ENCODE data around the gene RAD50.

RAD50 gene

DNA sequence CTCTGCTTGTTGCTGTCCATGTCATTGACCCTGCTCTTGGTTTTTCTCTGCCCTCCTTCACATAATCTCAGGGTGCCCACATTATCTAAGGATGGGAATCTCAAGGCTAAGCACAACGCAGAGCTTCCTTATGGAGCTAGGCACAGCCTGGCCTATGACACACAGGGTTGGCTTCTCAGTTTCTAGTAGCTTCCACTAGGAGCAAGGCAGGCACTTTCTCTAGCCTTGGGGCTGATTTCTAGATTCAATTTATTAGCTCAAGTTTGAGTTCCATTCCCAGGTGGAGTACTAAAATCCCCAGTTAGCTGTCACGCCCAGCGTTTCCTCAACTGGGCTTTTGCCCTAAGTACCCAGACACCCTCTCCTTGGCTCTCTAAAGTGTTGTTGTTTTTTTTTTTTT lies 129.4 kb downstream of the RAD50 start:
- no CpG with 5 or more reads among the region's 3 CpGs for WGBS (ENCODE audit: extremely low coverage, insufficient coverage, insufficient read length)

DNA sequence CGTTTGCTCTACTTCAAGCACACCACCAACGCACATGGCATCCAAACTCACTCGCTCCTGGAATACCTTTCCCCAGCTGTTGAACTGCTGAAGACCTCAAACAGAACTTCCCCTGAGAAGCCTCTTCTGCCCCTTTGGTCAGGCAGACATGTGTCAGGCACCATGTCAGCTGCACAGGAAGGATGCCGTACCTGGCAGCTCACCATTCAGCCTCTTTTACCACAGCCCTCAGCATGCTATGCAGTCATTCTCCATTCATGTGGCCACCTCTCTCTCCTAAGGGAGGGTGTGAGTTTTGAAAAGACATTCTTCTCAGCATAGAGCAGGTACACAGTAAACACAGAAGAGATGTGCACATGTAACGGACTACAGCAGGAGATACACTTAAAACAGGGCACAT lies 131.2 kb downstream of the RAD50 start:
- H3K23ac ChIP-seq (ENCODE audit: low read length) = no peak overlapping the region
- H2BK5ac ChIP-seq (ENCODE audit: low read depth, low read length, poor library complexity) = no peak overlapping the region
- no CpG with 5 or more reads among the region's 5 CpGs for WGBS (ENCODE audit: extremely low coverage, insufficient coverage, insufficient read length)
- no peak for DNase-seq
- no peak overlapping the region for H3K4ac ChIP-seq (ENCODE audit: low read depth, low read length)
- H2AFZ ChIP-seq (ENCODE audit: insufficient read depth, low read length, poor library complexity) = no peak overlapping the region
- no peaks in the 10 kb centered on the region for H3K27me3 ChIP-seq (ENCODE audit: insufficient read depth, low read length)
- no peak overlapping the region for H4K12ac ChIP-seq (ENCODE audit: low read depth, low read length)
- H3K4me1 ChIP-seq (ENCODE audit: control insufficient read depth in 1 of 2, insufficient read depth in 2 of 2, low read length in 2 of 2) = no peaks in the 10 kb centered on the region
- peaks cover 0 to 5% of the 10 kb centered on the region in 2 experiments for H3K36me3 ChIP-seq (ENCODE audit: control insufficient read depth in 1 of 2, insufficient read depth in 2 of 2, low read length in 2 of 2)
- no peak overlapping the region for H3K18ac ChIP-seq (ENCODE audit: low read length)
- H3K9ac ChIP-seq (ENCODE audit: low read length) = no peak overlapping the region
- H2BK12ac ChIP-seq (ENCODE audit: low read length) = no peak overlapping the region
- no peaks in the 10 kb centered on the region for H3K9me3 ChIP-seq (ENCODE audit: insufficient read depth, low read depth, low read length)
- no peak overlapping the region for H2BK120ac ChIP-seq (ENCODE audit: insufficient read depth, low read length, poor library complexity)
- no peak overlapping the region for H4K8ac ChIP-seq (ENCODE audit: low read depth, low read length)
- no peaks in the 10 kb centered on the region for H3K79me2 ChIP-seq (ENCODE audit: control insufficient read depth, insufficient read depth, low read length, poor library complexity)
- no peak overlapping the region for H4K91ac ChIP-seq (ENCODE audit: low read depth, low read length)
- H3K79me1 ChIP-seq (ENCODE audit: low read length) = no peaks in the 10 kb centered on the region
- H3K14ac ChIP-seq (ENCODE audit: low read length) = no peak overlapping the region
- no peak overlapping the region for H3K27ac ChIP-seq (ENCODE audit: low read depth, low read length)
- H3K4me2 ChIP-seq (ENCODE audit: low read length) = no peak overlapping the region
- H3K4me3 ChIP-seq (ENCODE audit: low read depth, low read length) = no peak overlapping the region
- no peak overlapping the region for H2AK5ac ChIP-seq (ENCODE audit: low read length)

More for the DNA sequence above, 129.4 kb downstream of the RAD50 start:
- Histone ChIP-seq H2AFZ (ENCODE audit: insufficient read depth, low read length, poor library complexity) (no peak overlapping the region), H2BK12ac (ENCODE audit: low read length) (no peak overlapping the region), H3K4me1 (ENCODE audit: control insufficient read depth in 1 of 2, insufficient read depth in 2 of 2, low read length in 2 of 2) (no peaks in the 10 kb centered on the region), H4K8ac (ENCODE audit: low read depth, low read length) (no peak overlapping the region), H3K36me3 (ENCODE audit: control insufficient read depth in 1 of 2, insufficient read depth in 2 of 2, low read length in 2 of 2) (peaks cover 0 to 3% of the 10 kb centered on the region in 2 experiments), H3K4me3 (ENCODE audit: low read depth, low read length) (no peak overlapping the region), H3K9me3 (ENCODE audit: insufficient read depth, low read depth, low read length) (no peaks in the 10 kb centered on the region), H3K4me2 (ENCODE audit: low read length) (no peak overlapping the region), H3K9ac (ENCODE audit: low read length) (no peak overlapping the region), H2BK120ac (ENCODE audit: insufficient read depth, low read length, poor library complexity) (no peak overlapping the region), H3K23ac (ENCODE audit: low read length) (no peak overlapping the region), H3K27ac (ENCODE audit: low read depth, low read length) (no peak overlapping the region), H3K14ac (ENCODE audit: low read length) (no peak overlapping the region), H4K12ac (ENCODE audit: low read depth, low read length) (no peak overlapping the region), H3K4ac (ENCODE audit: low read depth, low read length) (no peak overlapping the region), H3K27me3 (ENCODE audit: insufficient read depth, low read length) (no peaks in the 10 kb centered on the region), H4K91ac (ENCODE audit: low read depth, low read length) (no peak overlapping the region), H3K18ac (ENCODE audit: low read length) (no peak overlapping the region), H3K79me1 (ENCODE audit: low read length) (no peaks in the 10 kb centered on the region), H2AK5ac (ENCODE audit: low read length) (no peak overlapping the region), H2BK5ac (ENCODE audit: low read depth, low read length, poor library complexity) (no peak overlapping the region), H3K79me2 (ENCODE audit: control insufficient read depth, insufficient read depth, low read length, poor library complexity) (no peaks in the 10 kb centered on the region)
- peak; percentile 74 to 89 for DNase-seq

DNA sequence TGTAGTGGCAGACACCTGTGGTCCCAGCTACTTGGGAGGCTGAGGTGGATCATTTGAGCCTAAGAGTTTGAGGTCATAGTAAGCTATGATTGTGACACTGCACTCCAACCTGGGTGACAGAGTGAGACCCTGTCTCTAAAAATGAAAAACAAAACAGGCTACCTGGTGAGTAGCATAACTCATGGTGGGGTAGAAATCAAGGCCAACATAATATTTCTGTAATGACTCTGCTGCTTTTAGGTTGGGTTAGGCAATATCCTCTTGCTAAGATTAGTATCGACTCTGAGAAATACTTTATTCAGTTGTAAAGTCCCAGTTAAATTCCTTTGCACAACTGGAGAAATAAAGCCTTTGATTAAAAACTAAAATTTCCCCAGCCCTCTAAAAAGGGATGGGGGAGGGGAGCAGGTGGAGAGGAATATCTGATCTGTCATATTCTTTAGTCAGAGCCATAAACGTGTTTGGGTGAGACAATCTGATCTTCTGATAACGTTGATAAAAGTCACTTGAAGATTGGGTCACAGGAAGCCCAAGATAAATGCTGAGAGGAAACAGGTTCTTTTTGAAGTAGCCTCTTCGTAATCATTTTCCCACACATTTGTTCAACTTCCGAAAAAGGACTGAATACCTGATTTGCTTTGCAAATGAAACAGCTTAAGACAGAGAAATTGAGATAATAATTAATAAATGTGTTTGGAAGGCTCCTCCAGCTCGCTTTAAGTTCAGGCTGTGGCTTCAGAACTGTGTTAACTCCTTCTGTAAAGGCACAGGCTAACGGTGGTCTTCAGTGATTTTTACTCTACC lies 132.0 kb downstream of the RAD50 start:
- Histone ChIP-seq H3K4me1 (ENCODE audit: control insufficient read depth in 1 of 2, insufficient read depth in 2 of 2, low read length in 2 of 2) (no peaks in the 10 kb centered on the region), H3K79me1 (ENCODE audit: low read length) (no peaks in the 10 kb centered on the region), H2AK5ac (ENCODE audit: low read length) (no peak overlapping the region), H3K27me3 (ENCODE audit: insufficient read depth, low read length) (no peaks in the 10 kb centered on the region), H2BK5ac (ENCODE audit: low read depth, low read length, poor library complexity) (no peak overlapping the region), H4K91ac (ENCODE audit: low read depth, low read length) (no peak overlapping the region), H2BK120ac (ENCODE audit: insufficient read depth, low read length, poor library complexity) (no peak overlapping the region), H3K9me3 (ENCODE audit: insufficient read depth, low read depth, low read length) (no peaks in the 10 kb centered on the region), H3K14ac (ENCODE audit: low read length) (no peak overlapping the region), H3K27ac (ENCODE audit: low read depth, low read length) (no peak overlapping the region), H2BK12ac (ENCODE audit: low read length) (no peak overlapping the region), H3K4me2 (ENCODE audit: low read length) (no peak overlapping the region), H2AFZ (ENCODE audit: insufficient read depth, low read length, poor library complexity) (no peak overlapping the region), H3K9ac (ENCODE audit: low read length) (no peak overlapping the region), H3K4me3 (ENCODE audit: low read depth, low read length) (no peak overlapping the region), H4K8ac (ENCODE audit: low read depth, low read length) (no peak overlapping the region), H3K4ac (ENCODE audit: low read depth, low read length) (no peak overlapping the region), H4K12ac (ENCODE audit: low read depth, low read length) (no peak overlapping the region), H3K23ac (ENCODE audit: low read length) (no peak overlapping the region), H3K18ac (ENCODE audit: low read length) (no peak overlapping the region), H3K36me3 (ENCODE audit: control insufficient read depth in 1 of 2, insufficient read depth in 2 of 2, low read length in 2 of 2) (peaks cover 0 to 5% of the 10 kb centered on the region in 2 experiments), H3K79me2 (ENCODE audit: control insufficient read depth, insufficient read depth, low read length, poor library complexity) (no peaks in the 10 kb centered on the region)
- WGBS (ENCODE audit: extremely low coverage, insufficient coverage, insufficient read length) = no CpG with 5 or more reads among the region's 7 CpGs
- peak in 1 of 2 donors; percentile 40 for DNase-seq

DNA sequence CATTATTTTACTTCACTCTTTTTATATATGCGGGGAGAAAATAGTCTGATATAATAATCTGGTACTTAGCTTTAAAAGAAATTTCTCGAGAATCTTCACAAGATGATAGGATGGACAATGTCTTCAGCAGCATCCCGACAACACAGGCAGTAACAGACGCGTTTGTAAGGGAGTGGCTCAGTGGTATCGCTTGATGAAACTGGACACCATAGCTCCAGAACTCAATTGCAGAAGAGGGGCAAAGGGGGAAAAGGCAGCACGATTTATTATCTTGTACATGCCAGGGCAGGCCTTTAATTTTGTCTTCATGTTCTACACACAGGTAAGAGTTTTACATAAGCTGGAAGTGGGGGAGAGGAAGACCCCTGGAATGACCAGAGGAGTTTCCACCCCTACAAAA lies 132.7 kb downstream of the RAD50 start:
- H2BK120ac ChIP-seq (ENCODE audit: insufficient read depth, low read length, poor library complexity) = no peak overlapping the region
- H3K14ac ChIP-seq (ENCODE audit: low read length) = no peak overlapping the region
- H3K36me3 ChIP-seq (ENCODE audit: control insufficient read depth in 1 of 2, insufficient read depth in 2 of 2, low read length in 2 of 2) = peaks cover 0 to 9% of the 10 kb centered on the region in 2 experiments
- WGBS (ENCODE audit: extremely low coverage, insufficient coverage, insufficient read length) = no CpG with 5 or more reads among the region's 7 CpGs
- no peak overlapping the region for H3K9ac ChIP-seq (ENCODE audit: low read length)
- H3K27ac ChIP-seq (ENCODE audit: low read depth, low read length) = no peak overlapping the region
- DNase-seq = no peak
- H4K91ac ChIP-seq (ENCODE audit: low read depth, low read length) = no peak overlapping the region
- no peaks in the 10 kb centered on the region for H3K4me1 ChIP-seq (ENCODE audit: control insufficient read depth in 1 of 2, insufficient read depth in 2 of 2, low read length in 2 of 2)
- H3K23ac ChIP-seq (ENCODE audit: low read length) = no peak overlapping the region
- H4K12ac ChIP-seq (ENCODE audit: low read depth, low read length) = no peak overlapping the region
- no peaks in the 10 kb centered on the region for H3K79me2 ChIP-seq (ENCODE audit: control insufficient read depth, insufficient read depth, low read length, poor library complexity)
- no peak overlapping the region for H3K4me2 ChIP-seq (ENCODE audit: low read length)
- no peak overlapping the region for H2BK12ac ChIP-seq (ENCODE audit: low read length)
- no peak overlapping the region for H3K18ac ChIP-seq (ENCODE audit: low read length)
- H2AK5ac ChIP-seq (ENCODE audit: low read length) = no peak overlapping the region
- H3K4me3 ChIP-seq (ENCODE audit: low read depth, low read length) = no peak overlapping the region
- no peaks in the 10 kb centered on the region for H3K27me3 ChIP-seq (ENCODE audit: insufficient read depth, low read length)
- H3K4ac ChIP-seq (ENCODE audit: low read depth, low read length) = no peak overlapping the region
- no peak overlapping the region for H2AFZ ChIP-seq (ENCODE audit: insufficient read depth, low read length, poor library complexity)
- no peaks in the 10 kb centered on the region for H3K9me3 ChIP-seq (ENCODE audit: insufficient read depth, low read depth, low read length)
- H4K8ac ChIP-seq (ENCODE audit: low read depth, low read length) = no peak overlapping the region
- H3K79me1 ChIP-seq (ENCODE audit: low read length) = no peaks in the 10 kb centered on the region
- H2BK5ac ChIP-seq (ENCODE audit: low read depth, low read length, poor library complexity) = no peak overlapping the region
